OCI-LY3 (cell line): ENCODE results near the gene PTPRC.

Experiments
- H2AFZ ChIP-seq: fragments of 200-600, 300-600 bp; shearing (Covaris generic); 2 replicates; pipeline ENCODE4 v1.6.0; 2014; ENCODE audit warnings: antibody characterized with exemption, low read depth, low read length
- H3K27ac ChIP-seq: fragments of 200-600, 300-600 bp; sonication (generic); 2 replicates; pipeline ENCODE4 v1.5.1; 2014; ENCODE audit warnings: mild to moderate bottlenecking, low read length, moderate library complexity, mixed read lengths
- H3K27me3 ChIP-seq: fragments of 200-600, 300-600 bp; sonication (generic); 2 replicates; pipeline ENCODE4 v1.6.1; 2014; ENCODE audit warnings: low read depth, low read length, mixed read lengths
- H3K36me3 ChIP-seq: fragments of 200-600, 300-600 bp; sonication (generic); replicated peaks from 2 replicates; pipeline ENCODE3; 2014; ENCODE audit warnings: low read depth, low read length, mixed read lengths
- H3K4me1 ChIP-seq: fragments of 300-600, 200-600 bp; sonication (generic); 2 replicates; pipeline ENCODE4 v1.6.1; 2014; ENCODE audit warnings: low read length, mixed read lengths
- H3K4me2 ChIP-seq: fragments of 200-600, 300-600 bp; sonication (generic); 2 replicates; pipeline ENCODE4 v1.6.1; 2014; ENCODE audit warnings: low read length, mixed read lengths
- H3K4me3 ChIP-seq: fragments of 300-600, 200-600 bp; sonication (generic); 2 replicates; pipeline ENCODE4 v1.5.1; 2014; ENCODE audit warnings: antibody characterized with exemption, mild to moderate bottlenecking, low read length, moderate library complexity
- H3K79me2 ChIP-seq: fragments of 300-600, 200-600 bp; shearing (Covaris generic); 2 replicates; pipeline ENCODE4 v1.6.1; 2014; ENCODE audit warnings: mild to moderate bottlenecking, low read length, mixed read lengths
- H3K9ac ChIP-seq: fragments of 300-600, 200-600 bp; shearing (Covaris generic); 2 replicates; pipeline ENCODE4 v1.6.0; 2014; ENCODE audit warnings: mild to moderate bottlenecking, low read length, moderate library complexity
- H3K9me3 ChIP-seq: fragments of 200-600, 300-600 bp; shearing (Covaris generic); 2 replicates; pipeline ENCODE4 v1.6.1; 2014; ENCODE audit warnings: low read length, mixed read lengths; ENCODE audit not compliant: insufficient read depth
- H4K20me1 ChIP-seq: fragments of 200-600, 300-600 bp; sonication (generic); 2 replicates; pipeline ENCODE4 v1.6.1; 2016; ENCODE audit warnings: low read length, mixed read lengths; ENCODE audit not compliant: insufficient read depth
- EZH2phosphoT487 ChIP-seq: fragments of 200-600 bp; shearing (Covaris generic); IDR thresholded peaks from 2 replicates; pipeline ENCODE4 v1.6.1; 2018; ENCODE audit warnings: antibody characterized with exemption, mixed run types, low read depth
- TF ChIP-seq, protein P1 (sequence below): fragments of 200-600, 300-600 bp; sonication (generic); IDR thresholded peaks from 2 replicates; pipeline ENCODE4 v1.5.1; 2014; ENCODE audit warnings: antibody characterized with exemption, low read length, low read depth

PTPRC gene

DNA sequence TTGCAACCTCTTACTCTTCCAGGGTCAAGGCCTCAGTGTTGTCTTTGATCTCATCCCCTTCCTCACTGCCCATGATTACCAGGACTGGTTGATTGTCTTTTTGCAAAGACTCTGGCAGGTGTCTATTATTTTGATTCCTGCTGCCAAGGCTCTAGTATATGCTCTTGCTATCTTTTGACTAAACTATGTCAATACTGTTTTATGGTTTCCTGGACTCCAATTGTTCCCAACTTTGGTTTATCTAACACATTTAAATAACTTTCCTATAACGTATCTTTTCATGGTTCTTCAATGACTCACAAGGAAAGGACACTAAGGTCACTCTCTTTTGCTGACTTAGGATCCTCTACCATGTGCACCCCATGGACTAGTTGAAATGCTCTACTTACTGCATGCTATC is 141.5 kb downstream of the PTPRC start:
- Histone ChIP-seq H4K20me1 (no peaks in the 10 kb centered on the region), H3K9ac (no peak overlapping the region), H3K36me3 (no peaks in the 10 kb centered on the region), H3K79me2 (no peaks in the 10 kb centered on the region), H3K4me3 (no peak overlapping the region), H3K9me3 (no peaks in the 10 kb centered on the region), H3K4me1 (peaks cover 14% of the 10 kb centered on the region), H3K27ac (no peak overlapping the region), H2AFZ (no peak overlapping the region), H3K27me3 (no peaks in the 10 kb centered on the region), H3K4me2 (no peak overlapping the region)
- TF ChIP-seq, protein P1, sequence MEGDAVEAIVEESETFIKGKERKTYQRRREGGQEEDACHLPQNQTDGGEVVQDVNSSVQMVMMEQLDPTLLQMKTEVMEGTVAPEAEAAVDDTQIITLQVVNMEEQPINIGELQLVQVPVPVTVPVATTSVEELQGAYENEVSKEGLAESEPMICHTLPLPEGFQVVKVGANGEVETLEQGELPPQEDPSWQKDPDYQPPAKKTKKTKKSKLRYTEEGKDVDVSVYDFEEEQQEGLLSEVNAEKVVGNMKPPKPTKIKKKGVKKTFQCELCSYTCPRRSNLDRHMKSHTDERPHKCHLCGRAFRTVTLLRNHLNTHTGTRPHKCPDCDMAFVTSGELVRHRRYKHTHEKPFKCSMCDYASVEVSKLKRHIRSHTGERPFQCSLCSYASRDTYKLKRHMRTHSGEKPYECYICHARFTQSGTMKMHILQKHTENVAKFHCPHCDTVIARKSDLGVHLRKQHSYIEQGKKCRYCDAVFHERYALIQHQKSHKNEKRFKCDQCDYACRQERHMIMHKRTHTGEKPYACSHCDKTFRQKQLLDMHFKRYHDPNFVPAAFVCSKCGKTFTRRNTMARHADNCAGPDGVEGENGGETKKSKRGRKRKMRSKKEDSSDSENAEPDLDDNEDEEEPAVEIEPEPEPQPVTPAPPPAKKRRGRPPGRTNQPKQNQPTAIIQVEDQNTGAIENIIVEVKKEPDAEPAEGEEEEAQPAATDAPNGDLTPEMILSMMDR = no peak
- TF ChIP-seq EZH2phosphoT487 = no peak

DNA sequence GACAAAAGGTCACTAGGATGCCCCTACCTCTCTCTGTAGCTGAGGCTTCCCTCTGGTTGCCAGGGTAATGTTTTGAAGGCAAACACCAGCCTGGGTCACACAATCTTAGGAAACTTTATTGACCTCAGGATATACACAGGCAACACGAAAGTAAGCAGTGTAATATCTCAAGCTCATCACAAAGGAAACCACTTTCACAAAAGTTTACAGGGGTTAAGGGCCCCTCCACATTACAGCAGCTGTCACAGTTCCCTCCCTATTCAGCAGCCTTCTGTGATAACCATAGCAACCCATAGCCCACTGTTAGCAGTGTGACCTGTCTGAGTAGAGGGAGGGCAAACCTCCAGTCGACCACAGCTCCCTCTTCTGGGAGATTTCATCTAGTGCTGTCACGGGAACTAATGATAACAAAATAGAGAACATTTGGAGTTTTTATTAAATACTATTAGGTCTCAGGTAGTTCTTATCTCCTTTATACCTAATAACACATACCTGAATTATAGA is 149.8 kb downstream of the PTPRC start:
- H3K27ac ChIP-seq = no peak overlapping the region
- H3K9ac ChIP-seq = no peak overlapping the region
- H4K20me1 ChIP-seq = no peaks in the 10 kb centered on the region
- H3K4me2 ChIP-seq = no peak overlapping the region
- H3K4me1 ChIP-seq = peaks cover 7% of the 10 kb centered on the region; the same call in 1 of the 2 replicates
- TF ChIP-seq, protein P1 = peak; percentile 67
- TF ChIP-seq EZH2phosphoT487 = no peak
- H3K36me3 ChIP-seq = no peaks in the 10 kb centered on the region
- H2AFZ ChIP-seq = no peak overlapping the region
- H3K4me3 ChIP-seq = no peak overlapping the region
- H3K27me3 ChIP-seq = no peaks in the 10 kb centered on the region
- no peaks in the 10 kb centered on the region for H3K79me2 ChIP-seq
- no peaks in the 10 kb centered on the region for H3K9me3 ChIP-seq

DNA sequence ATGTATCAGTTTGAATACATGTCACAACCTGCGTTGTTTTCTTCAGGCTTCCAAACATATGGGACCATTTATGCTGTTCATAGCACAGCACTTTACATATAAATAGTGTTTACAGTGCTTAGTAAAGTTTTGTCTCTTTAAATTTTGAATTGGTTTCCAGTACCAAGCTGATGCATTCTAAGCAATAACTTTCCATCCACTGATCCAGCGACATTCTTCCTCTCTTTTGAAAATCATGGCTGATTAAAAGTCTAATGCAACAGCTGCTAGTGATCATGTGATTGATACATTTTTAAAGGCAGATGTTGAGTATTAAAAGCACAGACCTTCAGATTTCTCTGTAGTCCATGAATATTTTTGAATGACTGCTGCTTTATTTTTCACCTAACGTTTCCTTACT is 154.9 kb downstream of the PTPRC start:
- Histone ChIP-seq H3K4me2 (no peak overlapping the region), H3K9ac (no peak overlapping the region), H3K36me3 (no peaks in the 10 kb centered on the region), H2AFZ (no peak overlapping the region), H3K4me1 (peaks cover under 1% of the 10 kb centered on the region), H4K20me1 (no peaks in the 10 kb centered on the region), H3K4me3 (no peak overlapping the region), H3K79me2 (no peaks in the 10 kb centered on the region), H3K27me3 (no peaks in the 10 kb centered on the region), H3K27ac (no peak overlapping the region), H3K9me3 (peaks cover 13% of the 10 kb centered on the region; the same call in 1 of the 2 replicates)
- TF ChIP-seq, protein P1 = no peak
- TF ChIP-seq EZH2phosphoT487 = no peak

DNA sequence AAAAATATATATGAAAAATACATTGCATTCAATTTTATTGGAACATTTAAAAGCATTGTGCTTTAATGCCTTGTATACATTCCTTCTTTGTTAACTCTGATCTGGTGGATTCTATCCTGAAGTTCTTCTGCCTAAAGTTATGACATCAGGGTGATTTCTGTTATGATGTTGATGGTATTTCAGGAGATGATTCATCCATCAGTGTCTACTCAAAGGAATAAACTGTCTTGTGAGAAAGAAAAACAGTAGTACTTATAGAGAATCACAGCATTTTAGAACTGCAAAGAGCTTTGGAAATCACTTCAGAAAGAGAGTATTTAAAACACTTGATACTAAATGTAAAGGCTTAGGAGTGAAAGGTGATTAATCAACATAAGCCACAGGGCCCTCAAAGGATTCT is 155.7 kb downstream of the PTPRC start:
- no peaks in the 10 kb centered on the region for H3K27me3 ChIP-seq
- H3K9ac ChIP-seq = no peak overlapping the region
- H3K36me3 ChIP-seq = no peaks in the 10 kb centered on the region
- TF ChIP-seq, protein P1 = no peak
- TF ChIP-seq EZH2phosphoT487 = no peak
- H3K4me2 ChIP-seq = no peak overlapping the region
- peaks cover 5% of the 10 kb centered on the region for H3K4me1 ChIP-seq
- H2AFZ ChIP-seq = no peak overlapping the region
- H3K4me3 ChIP-seq = no peak overlapping the region
- no peaks in the 10 kb centered on the region for H3K79me2 ChIP-seq
- peaks cover 13% of the 10 kb centered on the region; the same call in 1 of the 2 replicates for H3K9me3 ChIP-seq
- no peak overlapping the region for H3K27ac ChIP-seq
- no peaks in the 10 kb centered on the region for H4K20me1 ChIP-seq
